H1 (cell line): ENCODE results near the gene REXO5. TPM values are rescaled to one million over a fixed set of nuclear protein-coding genes. Genes with fewer than 3 reads are reported as not detected.

ENCODE experiments used
- CTCF ChIA-PET: fragments of 300-600 bp; sonication (Branson Sonifier 250); formaldehyde crosslinking; loops from one replicate; lab custom pipeline; 2021; ENCODE audit not compliant: partially characterized antibody; lab: Charles Lee
- POLR2A ChIA-PET: fragments of 300-600 bp; sonication (Branson Sonifier 250); formaldehyde crosslinking; loops from one replicate; lab custom pipeline; 2021; ENCODE audit warnings: inconsistent platforms; ENCODE audit not compliant: partially characterized antibody; lab: Charles Lee
- DNase-seq, 2 experiments: peaks; one replicate each; pipeline versions ENCODE4 v3.0.0 to v3.0.0-alpha.2; 2010 to 2022; ENCODE audit warnings: low spot score in 2 of 2, low read depth in 1 of 2, mixed read lengths in 1 of 2
- FAIRE-seq: peaks from 2 replicates; lab custom pipeline; 2011; peaks lifted over from hg19 to GRCh38; lab: Jason Lieb, UNC
- H2AFZ ChIP-seq: 2 replicates; pipeline ENCODE4 v1.8.1; 2012; ENCODE audit warnings: low read length, inconsistent platforms
- H2AK5ac ChIP-seq: 2 replicates; pipeline ENCODE4 v1.6.1; 2013; ENCODE audit warnings: low read depth, low read length
- H2BK120ac ChIP-seq: replicated peaks from 2 replicates; pipeline ENCODE3; 2013; ENCODE audit warnings: low read depth, low read length, inconsistent platforms
- H2BK12ac ChIP-seq: 2 replicates; pipeline ENCODE4 v1.6.1; 2013; ENCODE audit warnings: low read depth, low read length
- H2BK15ac ChIP-seq: 2 replicates; pipeline ENCODE4 v1.6.1; 2013; ENCODE audit warnings: low read length
- H2BK20ac ChIP-seq: 2 replicates; pipeline ENCODE4 v1.6.1; 2013; ENCODE audit warnings: low read length
- H2BK5ac ChIP-seq: 2 replicates; pipeline ENCODE4 v1.6.1; 2013; ENCODE audit warnings: low read depth, low read length
- H3K14ac ChIP-seq: 2 replicates; pipeline ENCODE4 v1.6.1; 2013; ENCODE audit warnings: inconsistent platforms; ENCODE audit not compliant: insufficient read length
- H3K18ac ChIP-seq: 2 replicates; pipeline ENCODE4 v1.6.1; 2013; ENCODE audit warnings: low read length; ENCODE audit errors: extremely low read depth
- H3K23ac ChIP-seq: 2 replicates; pipeline ENCODE4 v1.6.1; 2013; ENCODE audit warnings: inconsistent platforms; ENCODE audit not compliant: insufficient read length
- H3K23me2 ChIP-seq: 2 replicates; pipeline ENCODE4 v1.6.1; 2013; ENCODE audit warnings: low read depth, low read length
- H3K27ac ChIP-seq: 2 replicates; pipeline ENCODE4 v1.6.1; 2011; ENCODE audit warnings: low read depth, low read length, inconsistent platforms
- H3K27me3 ChIP-seq, 4 experiments: replicated peaks in 1 of 4; 1 replicate in 1 of 4; 2 replicates in 3 of 4; pipeline versions ENCODE4 v1.6.1 to v1.8.1; 2011 to 2013; ENCODE audit warnings: low read length in 3 of 4, mild to moderate bottlenecking in 3 of 4, inconsistent platforms in 2 of 4, mixed read lengths in 2 of 4, moderate library complexity in 1 of 4; ENCODE audit not compliant: control insufficient read depth in 3 of 4, insufficient read depth in 3 of 4; ENCODE audit errors: extremely low read depth in 1 of 4
- H3K36me3 ChIP-seq, 4 experiments: 2 replicates each; pipeline versions ENCODE4 v1.6.1 to v1.8.1; 2011 to 2013; ENCODE audit warnings: mild to moderate bottlenecking in 4 of 4, low read length in 3 of 4, moderate library complexity in 2 of 4, control low read depth in 1 of 4, inconsistent platforms in 1 of 4; ENCODE audit not compliant: insufficient read depth in 4 of 4, control insufficient read depth in 2 of 4
- H3K4ac ChIP-seq: replicated peaks from 2 replicates; pipeline ENCODE3; 2013; ENCODE audit warnings: low read length, low read depth, mixed read lengths, inconsistent platforms; ENCODE audit not compliant: insufficient read length
- H3K4me1 ChIP-seq, 4 experiments: replicated peaks in 1 of 4; 1 replicate in 1 of 4; 2 replicates in 3 of 4; pipeline versions ENCODE4 v1.6.1 to v1.8.1; 2011 to 2013; ENCODE audit warnings: low read length in 3 of 4, inconsistent platforms in 2 of 4, mixed read lengths in 1 of 4; ENCODE audit not compliant: insufficient read depth in 4 of 4, control insufficient read depth in 3 of 4
- H3K4me2 ChIP-seq, 2 experiments: 2 replicates each; pipeline versions ENCODE4 v1.6.1 to v1.8.1; 2011 to 2013; ENCODE audit warnings: low read depth in 2 of 2, low read length in 2 of 2, control low read depth in 1 of 2, inconsistent platforms in 1 of 2, mild to moderate bottlenecking in 1 of 2; ENCODE audit not compliant: insufficient read depth in 1 of 2
- H3K4me3 ChIP-seq, 4 experiments: fragments of 200-600, 300-600 bp in 1 of 4; sonication (generic), shearing (Covaris generic), sonication (Bioruptor Twin) in 1 of 4; 2 replicates each; pipeline versions ENCODE4 v1.5.1 to v1.8.1; 2011 to 2016; ENCODE audit warnings: low read length in 4 of 4, low read depth in 3 of 4, control low read depth in 2 of 4, inconsistent platforms in 2 of 4, mild to moderate bottlenecking in 2 of 4, mixed read lengths in 1 of 4, moderate library complexity in 1 of 4; ENCODE audit not compliant: insufficient read depth in 2 of 4; ENCODE audit errors: extremely low read depth in 1 of 4
- H3K56ac ChIP-seq: replicated peaks from 2 replicates; pipeline ENCODE3; 2013; ENCODE audit warnings: low read depth, mild to moderate bottlenecking, mixed read lengths, low read length, inconsistent platforms; ENCODE audit not compliant: insufficient read length
- H3K79me1 ChIP-seq: 2 replicates; pipeline ENCODE4 v1.6.1; 2013; ENCODE audit warnings: low read depth, low read length, control low read depth
- H3K79me2 ChIP-seq, 2 experiments: 2 replicates each; pipeline versions ENCODE4 v1.6.1 to v1.8.1; 2012 to 2013; ENCODE audit warnings: low read length in 2 of 2, mild to moderate bottlenecking in 2 of 2, inconsistent platforms in 1 of 2; ENCODE audit not compliant: insufficient read depth in 2 of 2, control insufficient read depth in 1 of 2
- H3K9ac ChIP-seq, 4 experiments: replicated peaks in 1 of 4; 1 replicate in 1 of 4; 2 replicates in 3 of 4; pipeline versions ENCODE4 v1.6.1 to v1.8.1; 2011 to 2013; ENCODE audit warnings: low read depth in 3 of 4, low read length in 3 of 4, control low read depth in 2 of 4, mild to moderate bottlenecking in 2 of 4, moderate library complexity in 2 of 4, inconsistent platforms in 1 of 4; ENCODE audit errors: extremely low read depth in 1 of 4
- H3K9me3 ChIP-seq, 2 experiments: 2 replicates each; pipeline versions ENCODE4 v1.6.1 to v1.8.1; 2012 to 2013; ENCODE audit warnings: mild to moderate bottlenecking in 2 of 2, moderate library complexity in 2 of 2, control low read depth in 1 of 2, inconsistent platforms in 1 of 2, low read depth in 1 of 2, low read length in 1 of 2, mixed read lengths in 1 of 2; ENCODE audit not compliant: insufficient read depth in 2 of 2
- H4K20me1 ChIP-seq, 2 experiments: replicated peaks in 1 of 2; 2 replicates each; pipeline versions ENCODE3 to v1.8.1; 2011 to 2013; ENCODE audit warnings: inconsistent platforms in 2 of 2, low read length in 2 of 2, mild to moderate bottlenecking in 1 of 2; ENCODE audit not compliant: insufficient read depth in 2 of 2, control insufficient read depth in 1 of 2
- H4K5ac ChIP-seq: 2 replicates; pipeline ENCODE4 v1.6.1; 2013; ENCODE audit warnings: low read length, low read depth, mixed read lengths, inconsistent platforms; ENCODE audit not compliant: insufficient read length
- H4K8ac ChIP-seq: 2 replicates; pipeline ENCODE4 v1.8.0; 2013; ENCODE audit warnings: mild to moderate bottlenecking, moderate library complexity, low read length, inconsistent platforms; ENCODE audit not compliant: insufficient read depth; ENCODE audit errors: extremely low read depth
- H4K91ac ChIP-seq: replicated peaks from 2 replicates; pipeline ENCODE3; 2013; ENCODE audit warnings: low read length, mixed read lengths, inconsistent platforms; ENCODE audit not compliant: insufficient read length
- ATF2 ChIP-seq: IDR thresholded peaks from 2 replicates; pipeline ENCODE4 v1.6.1; 2012; ENCODE audit warnings: low read length, inconsistent platforms
- CBX5 ChIP-seq: fragments of 300-800, 300-1000 bp; sonication (generic); IDR thresholded peaks from 2 replicates; pipeline ENCODE4 v1.7.1; 2016; ENCODE audit warnings: antibody characterized with exemption, low read length, low read depth
- CREB1 ChIP-seq: IDR thresholded peaks from 2 replicates; pipeline ENCODE4 v1.6.1; 2012; ENCODE audit warnings: inconsistent platforms
- CTBP2 ChIP-seq: IDR thresholded peaks from 2 replicates; pipeline ENCODE4 v1.7.0; 2011; ENCODE audit warnings: borderline replicate concordance, mild to moderate bottlenecking, moderate library complexity, mixed read lengths, low read length; ENCODE audit not compliant: insufficient read depth, insufficient read length
- EP300 ChIP-seq, 2 experiments: IDR thresholded peaks; 1 replicate in 1 of 2; 2 replicates in 1 of 2; pipeline ENCODE4 v1.6.1; 2011 to 2012; ENCODE audit warnings: low read depth in 2 of 2, low read length in 2 of 2, mild to moderate bottlenecking in 2 of 2, borderline replicate concordance in 1 of 2, inconsistent platforms in 1 of 2, moderate library complexity in 1 of 2
- GABPA ChIP-seq: IDR thresholded peaks from 2 replicates; pipeline ENCODE4 v1.6.1; 2011; ENCODE audit warnings: mild to moderate bottlenecking, low read length, moderate library complexity, borderline replicate concordance; ENCODE audit not compliant: insufficient read depth
- JUN ChIP-seq: IDR thresholded peaks from 2 replicates; pipeline ENCODE4 v1.6.1; 2011; ENCODE audit warnings: low read depth, mild to moderate bottlenecking, improper control_type of control experiment, low read length
- NANOG ChIP-seq: IDR thresholded peaks from 2 replicates; pipeline ENCODE4 v1.6.1; 2011; ENCODE audit warnings: low read length, low read depth, mild to moderate bottlenecking, inconsistent platforms; ENCODE audit not compliant: insufficient read depth, poor library complexity, severe bottlenecking
- RBBP5 ChIP-seq: IDR thresholded peaks from 2 replicates; pipeline ENCODE4 v1.7.1; 2012; ENCODE audit warnings: low read depth, mild to moderate bottlenecking, inconsistent platforms, low read length, moderate library complexity, borderline replicate concordance
- SP1 ChIP-seq: IDR thresholded peaks from 2 replicates; pipeline ENCODE4 v1.6.1; 2011; ENCODE audit warnings: low read depth, low read length
- TCF12 ChIP-seq: IDR thresholded peaks from 2 replicates; pipeline ENCODE4 v1.6.1; 2011; ENCODE audit warnings: low read depth, mild to moderate bottlenecking, low read length
- YY1 ChIP-seq: IDR thresholded peaks from 2 replicates; pipeline ENCODE4 v1.6.1; 2011; ENCODE audit warnings: low read depth, mild to moderate bottlenecking, low read length
- WGBS, 2 experiments: shearing (Covaris generic) in 1 of 2; methylation state at CpG; one replicate each; pipeline versions ENCODE4 v1.1.6 to v1.1.7; 2013 to 2015; ENCODE audit warnings: low lambda C conversion rate in 2 of 2, mixed read lengths in 2 of 2, inconsistent platforms in 1 of 2, low coverage in 1 of 2, missing lambda C conversion rate in 1 of 2; ENCODE audit not compliant: insufficient replicate concordance in 2 of 2, insufficient coverage in 1 of 2, insufficient read length in 1 of 2; ENCODE audit errors: extremely low coverage in 1 of 2, missing lambda C conversion rate in 1 of 2; 5-methylcytosine and 5-hydroxymethylcytosine counted together
- polyA plus RNA-seq, 7 experiments: library from polyadenylated mRNA; depleted of rRNA in 3 of 7; stranded (reverse) in 5 of 7; unstranded in 2 of 7; fragments of >200 nt in 5 of 7; fragments of 200-250 nt in 2 of 7; gene quantifications; 1 replicate in 5 of 7; 2 replicates in 1 of 7; 4 replicates in 1 of 7; pipeline versions ENCODE4 v1.2.1 to v1.2.3, GENCODE V29; 2011 to 2013; ENCODE audit warnings: missing spikeins in 2 of 7, mixed read lengths in 2 of 7
- total RNA-seq: library from RNA; stranded (reverse); fragmentation: NEBNext Ultra II Directional; extraction: Animal tissue kit (Norgen Biotek cat#: 25700); gene quantifications from 2 replicates; pipeline ENCODE4 v1.2.1, GENCODE V29; 2021

The REXO5 gene
- total and polyA plus RNA-seq, 2 of the 8 experiments (the other 6 are each of a cell fraction or from before 2014, with no cell fraction given), result 2.4 to 8.9 TPM

- no peak overlapping the region for H2BK120ac ChIP-seq
- H3K56ac ChIP-seq, result no peak overlapping the region
- H3K27me3 ChIP-seq, result no peaks in the 10 kb centered on the region
- no peak for DNase-seq
- no peak overlapping the region for H3K4ac ChIP-seq
- H3K9me3 ChIP-seq, result peaks cover 5 to 6% of the 10 kb centered on the region in 2 experiments
- no peak overlapping the region for H4K91ac ChIP-seq
- H2AK5ac ChIP-seq, result no peak overlapping the region
- FAIRE-seq, result no peak
- POLR2A ChIA-PET, result no interaction called here
- 83% methylated on average over 2 of the region's 2 CpGs; no CpG with 5 or more reads in 1 of the 2 experiments for WGBS, 2 experiments
- no peak overlapping the region for H2BK5ac ChIP-seq
- H4K8ac ChIP-seq, result no peak overlapping the region
- H3K18ac ChIP-seq, result no peak overlapping the region
- no peak overlapping the region for H3K14ac ChIP-seq
- H3K4me1 ChIP-seq, result no peaks in the 10 kb centered on the region
- no peak overlapping the region for H4K5ac ChIP-seq
- H3K4me2 ChIP-seq, result no peak overlapping the region
- no peak overlapping the region for H2BK15ac ChIP-seq
- H3K27ac ChIP-seq, result no peak overlapping the region
- CTCF ChIA-PET, result no interaction called here
- H3K36me3 ChIP-seq, result peaks cover 2 to 18% (median 9%) of the 10 kb centered on the region in 4 experiments; a peak in 7 of 8 replicates
- H3K23ac ChIP-seq, result no peak overlapping the region
- no peak overlapping the region for H2AFZ ChIP-seq
- H3K23me2 ChIP-seq, result no peaks in the 10 kb centered on the region
- H3K79me1 ChIP-seq, result no peaks in the 10 kb centered on the region
- H3K79me2 ChIP-seq, result no peaks in the 10 kb centered on the region
- no peak overlapping the region for H2BK12ac ChIP-seq
- H4K20me1 ChIP-seq, result no peaks in the 10 kb centered on the region
- no peak overlapping the region for H2BK20ac ChIP-seq
- peak overlapping the region in 1 of 4 experiments; percentile 34; a peak in 1 of 7 replicates for H3K9ac ChIP-seq
- no peak overlapping the region for H3K4me3 ChIP-seq
- TF ChIP-seq CTBP2 (no peak), CREB1 (no peak), YY1 (no peak), EP300 (IDR thresholded peaks at IDR 0.05; ENCODE audit: borderline replicate concordance in 1 of 2, low read depth in 2 of 2, low read length in 2 of 2) (no peak), TCF12 (no peak), JUN (no peak), CBX5 (no peak), ATF2 (no peak), RBBP5 (no peak), NANOG (no peak), SP1 (no peak), GABPA (no peak)
Measured at GRCh38 chr16:20839504-20839903, 33.2 kb downstream of the REXO5 start.
